Activated CD8-positive, alpha-beta memory T cell treated with anti-CD3 and anti-CD28 coated beads, Interleukin-2, amount 50 U/mL, for 24 hours (primary cell): Measurements from ENCODE around the gene SMYD3.

Source experiments
- DNase-seq: peaks from one replicate; pipeline ENCODE4 v3.0.0-alpha.2; 2020; ENCODE audit errors: extremely low read depth

The SMYD3 gene

GRCh38 chr1:246304484-246305259, 202.4 kb downstream of the SMYD3 start:
- no peak for DNase-seq

DNA sequence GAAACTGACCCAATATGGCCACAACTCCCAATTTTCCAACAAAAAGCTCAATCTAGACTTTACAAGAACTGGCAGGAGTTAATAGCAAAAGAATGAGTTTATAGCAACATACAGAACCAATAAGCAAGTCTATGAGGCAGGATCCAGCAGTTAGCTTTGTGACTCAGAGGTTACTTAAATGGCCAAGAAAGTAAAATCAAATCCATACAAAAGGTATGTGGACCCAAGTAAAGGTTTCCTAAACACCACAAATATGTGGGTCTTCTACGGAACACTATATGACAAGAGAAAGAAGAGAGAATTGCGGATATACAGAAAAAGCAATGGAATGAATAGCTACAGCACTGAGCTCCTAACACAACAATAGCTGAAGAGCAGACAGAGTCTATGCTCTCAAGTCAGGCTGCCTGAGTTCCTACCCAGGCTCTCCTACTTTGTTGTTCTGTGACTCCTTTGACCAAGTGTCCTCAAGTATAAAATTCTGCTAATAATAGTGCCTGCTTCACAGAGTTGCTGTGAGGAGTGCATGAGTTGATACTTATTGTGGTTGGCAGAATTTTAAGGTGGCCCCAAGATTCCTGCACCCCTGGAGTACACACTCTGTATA, 204.3 kb downstream of the SMYD3 start:
- DNase-seq: no peak

DNA sequence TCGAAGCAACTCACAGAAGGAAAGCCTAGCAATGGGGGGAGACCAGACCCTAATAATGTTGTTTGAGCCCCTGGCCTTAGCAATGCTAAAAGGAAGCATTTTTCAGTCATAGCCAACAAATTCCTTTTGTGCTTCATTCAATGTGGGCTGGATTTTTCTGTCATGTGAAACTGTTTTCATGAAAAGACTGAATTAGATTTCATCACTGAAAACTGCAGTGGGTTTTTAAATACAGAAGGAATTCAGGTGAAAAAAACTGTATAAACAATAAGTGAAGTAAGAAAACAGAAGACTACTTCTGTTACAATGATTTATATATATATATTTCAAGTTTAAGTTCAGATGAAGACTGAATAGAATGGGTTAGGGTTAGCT, 204.8 kb downstream of the SMYD3 start:
- DNase-seq: no peak

DNA sequence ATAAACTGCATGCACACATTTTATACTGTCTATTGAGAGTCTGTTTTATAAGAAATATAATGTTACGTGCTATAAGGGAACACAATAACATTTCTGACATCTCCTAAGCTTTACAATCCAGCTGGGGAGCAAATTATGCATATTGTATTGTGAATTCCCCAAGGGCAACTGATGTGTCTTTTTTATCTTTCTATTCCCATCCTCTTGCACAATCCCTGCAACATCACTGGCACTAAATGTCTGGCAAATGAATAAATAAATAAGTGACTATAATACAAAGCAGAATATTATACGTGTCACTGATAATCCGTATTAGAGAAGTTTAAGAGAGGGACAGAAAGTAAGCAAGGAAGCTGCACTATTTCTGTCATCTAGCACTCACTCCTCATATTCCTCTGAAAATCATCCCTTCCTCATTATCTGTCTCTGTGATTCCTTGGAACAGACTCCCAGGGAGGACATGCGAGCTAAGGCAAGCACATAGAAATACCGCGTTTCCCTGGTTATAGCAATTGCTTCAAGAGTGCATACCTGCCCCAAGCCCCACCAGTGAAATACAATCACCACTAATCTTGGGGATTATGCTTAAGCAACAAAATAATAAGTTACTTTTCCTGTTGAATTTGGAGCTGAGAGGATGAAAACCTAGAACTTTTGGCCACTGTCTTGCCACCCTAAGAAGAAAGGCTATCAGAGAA, 205.4 kb downstream of the SMYD3 start:
- no peak for DNase-seq

GRCh38 chr1:246300626-246301549, 206.2 kb downstream of the SMYD3 start:
- DNase-seq: no peak

- no peak for DNase-seq
Measured at GRCh38 chr1:246297279-246298265, 209.5 kb downstream of the SMYD3 start.

- DNase-seq: no peak
Measured at GRCh38 chr1:246295968-246296367, 211.1 kb downstream of the SMYD3 start.

- DNase-seq: no peak
Measured at GRCh38 chr1:246295340-246295739, 211.7 kb downstream of the SMYD3 start.

GRCh38 chr1:246294263-246294662, 212.8 kb downstream of the SMYD3 start:
- no peak for DNase-seq

DNA sequence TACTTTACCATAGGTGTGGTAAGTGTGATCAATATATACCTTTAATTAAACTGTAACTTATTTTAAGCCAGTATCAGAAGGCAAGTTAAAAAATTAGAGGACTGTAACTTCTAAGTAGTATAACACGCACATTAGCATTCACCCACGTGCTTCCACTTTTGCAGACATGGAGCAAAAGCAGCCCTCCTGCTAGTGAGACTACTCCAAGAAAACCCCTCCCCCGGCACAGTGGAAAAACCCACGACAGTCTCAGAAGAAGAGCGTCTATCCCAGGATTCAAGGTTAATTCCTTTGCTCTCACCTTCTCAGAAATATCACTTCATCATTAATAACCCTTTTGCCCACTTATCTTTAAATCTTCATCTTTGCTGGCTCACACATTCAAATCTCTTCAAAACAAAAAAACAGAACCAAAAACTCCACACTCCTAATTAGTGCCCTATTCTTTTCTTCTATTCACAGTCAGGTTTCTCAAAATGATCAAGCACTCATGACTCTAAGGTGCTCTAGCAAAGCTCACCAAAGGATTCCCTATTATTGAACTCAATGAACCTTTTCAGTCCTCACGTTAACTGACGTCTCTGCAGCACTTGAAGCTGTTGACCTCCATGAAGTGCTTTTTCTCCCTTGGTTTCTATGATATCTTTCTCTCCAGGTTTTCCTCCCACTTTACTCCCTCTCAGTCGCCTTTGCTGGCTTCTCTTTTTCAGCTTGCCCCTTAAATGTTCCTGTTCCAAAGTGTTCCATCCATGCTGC, 213.5 kb downstream of the SMYD3 start:
- no peak for DNase-seq

GRCh38 chr1:246292571-246292970, 214.5 kb downstream of the SMYD3 start:
- DNase-seq: no peak

DNA sequence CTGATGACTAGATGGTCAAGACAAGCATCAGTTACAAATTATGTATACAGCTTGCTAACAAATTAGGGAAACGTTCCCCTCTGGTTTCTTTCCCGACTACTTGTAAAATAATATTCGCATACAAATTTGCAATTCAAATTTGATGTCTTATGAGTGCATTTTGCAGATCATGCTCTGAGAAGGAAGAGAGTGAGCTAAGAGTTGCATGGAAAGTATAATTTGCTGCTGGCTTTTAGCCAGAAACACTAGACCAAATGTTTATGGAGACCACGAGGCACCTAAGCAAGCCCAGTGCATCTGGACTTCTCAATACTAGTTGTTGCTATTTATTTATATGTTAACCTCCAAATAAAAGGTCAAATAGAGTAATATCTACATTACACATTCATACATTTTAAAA, 216.0 kb downstream of the SMYD3 start:
- DNase-seq: no peak

GRCh38 chr1:246283771-246284410, 223.2 kb downstream of the SMYD3 start:
- DNase-seq: no peak

DNA sequence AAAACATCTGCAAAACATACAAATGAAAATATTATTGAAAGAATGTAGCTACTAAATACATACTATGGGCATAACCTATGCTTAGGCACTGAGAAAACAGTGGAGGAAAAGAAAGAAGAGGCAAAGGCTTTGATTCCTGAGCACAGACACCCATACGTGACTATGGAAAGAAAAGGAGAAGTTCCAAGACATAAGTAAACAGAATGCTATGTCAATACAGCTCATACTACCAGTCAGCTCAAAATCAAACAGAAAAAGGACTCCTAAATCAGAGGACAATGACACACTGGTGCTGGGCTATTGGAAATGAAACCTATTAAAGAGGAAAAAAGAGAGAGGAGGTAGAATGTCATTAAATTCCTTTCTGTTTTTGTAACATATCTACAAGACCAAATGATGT, 225.4 kb downstream of the SMYD3 start:
- no peak for DNase-seq

DNA sequence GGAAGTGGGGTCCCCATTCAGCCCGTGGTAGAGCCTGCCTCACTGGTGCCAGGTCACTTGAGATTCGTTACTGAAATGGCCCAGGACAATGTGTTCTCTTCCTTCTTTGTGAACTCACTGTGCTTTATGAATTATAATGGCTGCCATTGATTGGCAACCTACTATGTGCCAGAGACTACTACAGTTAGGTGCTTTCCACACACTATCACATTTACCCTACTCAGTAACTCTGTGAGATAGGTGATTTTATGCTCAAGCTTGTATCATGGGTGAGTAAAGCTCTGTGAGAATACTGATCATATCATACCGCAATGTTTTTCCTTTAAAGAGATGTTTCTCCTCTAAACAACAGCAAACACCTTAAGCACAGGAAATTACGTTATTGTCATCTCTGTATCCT, 225.9 kb downstream of the SMYD3 start:
- no peak for DNase-seq

- DNase-seq: no peak
Measured at GRCh38 chr1:246280551-246280950, 226.5 kb downstream of the SMYD3 start.

DNA sequence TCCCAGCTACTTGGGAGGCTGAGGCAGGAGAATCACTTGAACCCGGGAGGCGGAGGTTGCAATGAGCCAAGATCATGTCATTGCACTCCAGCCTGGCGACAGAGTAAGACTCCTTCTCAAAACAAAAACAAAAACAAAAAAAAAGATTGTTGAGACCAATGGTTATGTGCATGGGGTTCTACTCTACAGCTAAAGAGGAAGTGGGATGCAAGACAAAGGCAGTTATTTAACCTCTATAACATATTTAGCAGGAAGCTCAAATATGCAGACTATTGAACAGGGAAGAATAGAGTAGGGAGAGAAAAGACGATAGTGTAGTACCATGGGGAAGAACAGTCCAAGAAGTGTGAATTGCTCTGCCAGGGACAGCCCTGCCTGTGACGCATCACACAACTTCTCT, 227.7 kb downstream of the SMYD3 start:
- no peak for DNase-seq

GRCh38 chr1:246278371-246278770, 228.7 kb downstream of the SMYD3 start:
- no peak for DNase-seq

DNA sequence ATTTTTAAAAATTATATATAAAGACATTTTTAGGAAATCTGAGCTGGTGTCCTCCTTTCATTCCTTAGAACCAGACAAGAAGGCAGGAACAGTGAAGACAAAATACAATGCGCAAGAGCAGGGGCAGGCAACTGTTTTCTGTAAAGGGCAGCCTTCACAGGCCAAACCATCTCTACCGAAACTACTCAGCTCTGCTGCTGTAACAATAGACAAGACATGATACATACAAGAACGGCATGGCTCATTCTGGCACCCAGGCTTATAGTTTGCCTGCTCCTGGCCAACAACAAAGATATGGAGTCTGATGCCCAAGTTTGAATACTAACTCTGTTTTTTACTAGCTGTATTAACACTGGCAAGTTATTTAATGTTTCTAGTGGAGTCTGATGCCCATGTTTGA, 232.0 kb downstream of the SMYD3 start:
- no peak for DNase-seq

DNA sequence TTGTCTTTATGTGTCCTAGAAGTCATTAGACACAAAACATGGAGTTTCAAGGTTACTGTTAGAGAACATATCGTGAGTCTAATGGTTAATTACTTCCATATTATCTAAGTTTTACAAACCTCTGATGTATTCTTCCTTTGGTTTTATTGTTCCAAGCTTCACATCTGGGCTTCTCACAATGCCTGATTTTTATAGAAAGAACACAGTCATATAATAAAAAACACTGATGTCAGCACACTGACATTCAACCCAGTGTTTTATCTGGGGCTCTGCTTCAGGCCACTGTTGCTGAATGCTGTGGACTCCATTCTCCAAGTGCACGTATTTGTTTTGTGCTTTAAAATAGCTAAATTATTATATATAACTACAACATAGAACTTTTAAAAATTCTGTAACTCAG, 232.9 kb downstream of the SMYD3 start:
- no peak for DNase-seq
